DMS 273 treated with DMSO at 0.1 percent for 48 hours (cell line): Measurements from ENCODE around the gene COL9A1.
"Not testable (repeated sequence)": the region's sequence is repeated elsewhere in the genome, so short reads cannot be mapped to it uniquely, and the experiment has no call there.

Experiments used
- DNase-seq: peaks from one replicate; lab custom pipeline; 2025; lab: John Stamatoyannopoulos, UW

Gene COL9A1

DNA sequence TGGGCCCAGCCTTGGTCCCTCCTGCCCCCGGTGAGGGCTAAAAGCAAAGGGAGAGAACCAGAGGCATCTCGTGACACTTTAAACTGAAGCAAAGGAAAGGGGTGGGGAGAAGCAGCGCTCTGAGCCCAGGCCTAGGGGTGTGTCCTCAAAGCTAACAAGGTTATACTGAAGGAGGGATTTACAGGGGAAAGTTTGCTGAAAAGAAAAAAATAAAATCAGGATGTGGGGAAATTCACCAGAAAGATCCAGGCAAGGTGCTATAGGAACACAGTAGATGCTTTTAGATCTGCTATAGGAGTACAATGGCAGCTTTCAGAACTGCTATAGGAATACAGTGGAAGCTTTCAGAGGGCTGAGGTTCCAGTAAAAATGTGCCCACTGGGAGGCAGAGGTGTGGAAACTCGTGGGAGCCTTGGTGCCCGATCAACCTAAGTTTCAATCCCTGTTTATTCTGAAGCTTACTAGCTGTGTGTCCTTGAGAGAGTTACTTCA lies at the start of gene COL9A1:
Gene COL9A1 (minus strand): TSS at position 51 of the 492 bp plus-strand sequence. CDS start 160 bp downstream, outside the sequence.
- no peak for DNase-seq

DNA sequence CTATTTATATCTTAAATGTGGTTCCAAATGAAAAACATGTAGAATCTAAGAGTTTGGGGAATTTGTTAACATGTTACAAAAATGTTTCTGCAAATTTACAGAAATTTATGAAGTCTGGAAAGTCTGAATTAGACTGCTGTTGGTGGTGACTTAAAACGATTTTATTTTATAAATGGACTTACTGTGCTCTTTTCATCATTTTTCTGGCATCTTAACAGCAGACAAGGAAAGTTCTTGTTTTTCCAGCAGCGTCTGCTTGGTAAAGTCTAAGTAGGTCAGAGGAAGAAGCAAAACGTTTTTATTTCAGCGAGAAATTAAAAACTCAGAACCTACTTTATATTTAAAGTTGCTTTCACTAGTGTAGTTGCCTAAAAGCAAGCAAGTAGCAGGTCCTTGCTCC lies 48.6 kb upstream of the COL9A1 start:
- DNase-seq, result no peak

DNA sequence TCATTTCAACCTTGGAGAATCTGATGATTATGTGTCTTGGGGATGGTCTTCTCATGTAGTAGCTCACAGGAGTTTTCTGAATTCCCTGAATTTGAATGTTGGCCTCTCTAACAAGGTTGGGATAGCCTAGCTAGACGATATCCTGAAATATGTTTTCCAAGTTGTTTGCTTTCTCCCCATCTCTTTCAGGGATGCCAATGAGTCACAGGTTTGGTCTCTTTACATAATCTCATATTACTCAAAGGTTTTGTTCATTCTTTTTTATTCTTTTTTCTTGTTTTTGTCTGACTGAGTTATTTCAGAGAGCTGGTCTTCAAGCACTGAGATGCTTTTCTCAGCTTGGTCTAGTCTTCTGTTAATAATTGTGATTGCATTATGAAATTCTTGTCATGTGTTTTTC lies 42.7 kb upstream of the COL9A1 start:
- no peak for DNase-seq

DNA sequence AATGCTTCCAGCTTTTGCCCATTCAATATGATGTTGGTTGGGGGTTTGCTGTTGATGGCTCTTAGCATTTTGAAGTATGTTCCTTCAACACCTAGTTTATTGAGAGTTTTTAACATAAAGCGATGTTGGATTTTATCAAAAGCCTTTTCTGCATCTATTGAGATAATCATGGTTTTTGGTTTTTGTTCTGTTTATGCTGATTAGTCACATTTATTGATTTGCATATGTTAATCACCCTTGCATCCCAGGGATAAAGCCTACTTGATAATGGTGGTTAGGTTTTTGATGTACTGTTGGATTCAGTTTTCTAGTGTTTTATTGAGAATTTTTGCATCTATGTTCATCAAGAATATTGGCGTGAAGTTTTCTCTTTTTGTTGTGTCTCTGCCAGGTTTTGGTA lies 40.4 kb upstream of the COL9A1 start:
- no peak for DNase-seq

DNA sequence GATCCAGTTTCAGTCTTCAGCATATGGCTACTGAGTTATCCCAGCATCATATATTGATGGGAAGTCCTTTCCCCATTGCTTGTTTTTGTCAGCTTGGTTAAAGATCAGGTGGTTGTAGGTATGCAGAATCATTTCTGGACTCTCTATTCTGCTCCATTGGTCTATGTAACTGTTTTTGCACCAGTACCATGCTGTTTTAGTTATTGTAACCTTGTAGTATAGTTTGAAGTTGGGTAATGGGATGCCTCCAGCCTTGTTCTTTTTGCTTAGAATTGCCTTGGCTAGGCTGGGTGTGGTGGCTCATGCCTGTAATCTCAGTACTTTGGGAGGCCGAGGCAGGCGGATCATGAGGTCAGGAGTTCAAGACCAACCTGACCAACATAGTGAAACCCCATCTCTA lies 36.9 kb upstream of the COL9A1 start:
- DNase-seq, result not testable (repeated sequence)

DNA sequence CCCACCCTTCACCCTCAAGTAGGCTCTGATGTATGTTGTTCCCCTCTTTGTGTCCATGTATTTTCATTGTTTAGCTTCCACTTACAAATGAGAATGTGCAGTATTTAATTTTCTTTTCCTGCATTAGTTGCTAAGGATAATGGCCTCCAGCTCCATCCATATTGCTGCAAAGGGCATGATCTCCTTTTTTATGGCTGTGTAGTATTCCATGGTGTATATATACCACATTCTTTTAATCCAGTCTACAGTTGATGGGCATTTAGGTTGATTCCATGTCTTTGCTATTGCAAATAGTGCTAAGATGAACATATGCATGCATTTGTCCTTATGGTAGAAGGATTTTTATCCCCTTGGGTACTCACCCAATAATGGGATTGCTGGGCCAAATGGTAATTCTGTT lies 35.9 kb upstream of the COL9A1 start:
- DNase-seq, result no peak

DNA sequence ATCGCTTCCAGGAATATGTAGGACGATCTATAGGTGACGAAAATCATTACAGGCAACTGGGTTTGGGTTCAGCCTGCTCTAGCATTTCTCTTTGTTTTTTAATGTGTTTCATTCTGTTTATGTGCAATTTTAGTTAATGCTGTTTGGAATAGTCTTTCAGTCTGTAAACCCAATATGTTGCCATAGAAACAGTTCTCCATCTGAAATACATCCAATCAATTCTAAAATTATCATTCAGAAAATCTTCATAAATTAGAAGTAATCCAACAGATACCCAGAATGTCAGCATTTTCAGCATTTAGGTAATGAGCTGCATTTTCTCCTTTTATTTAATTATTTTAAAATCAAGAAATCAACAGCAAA lies 34.8 kb upstream of the COL9A1 start:
- DNase-seq, result no peak

DNA sequence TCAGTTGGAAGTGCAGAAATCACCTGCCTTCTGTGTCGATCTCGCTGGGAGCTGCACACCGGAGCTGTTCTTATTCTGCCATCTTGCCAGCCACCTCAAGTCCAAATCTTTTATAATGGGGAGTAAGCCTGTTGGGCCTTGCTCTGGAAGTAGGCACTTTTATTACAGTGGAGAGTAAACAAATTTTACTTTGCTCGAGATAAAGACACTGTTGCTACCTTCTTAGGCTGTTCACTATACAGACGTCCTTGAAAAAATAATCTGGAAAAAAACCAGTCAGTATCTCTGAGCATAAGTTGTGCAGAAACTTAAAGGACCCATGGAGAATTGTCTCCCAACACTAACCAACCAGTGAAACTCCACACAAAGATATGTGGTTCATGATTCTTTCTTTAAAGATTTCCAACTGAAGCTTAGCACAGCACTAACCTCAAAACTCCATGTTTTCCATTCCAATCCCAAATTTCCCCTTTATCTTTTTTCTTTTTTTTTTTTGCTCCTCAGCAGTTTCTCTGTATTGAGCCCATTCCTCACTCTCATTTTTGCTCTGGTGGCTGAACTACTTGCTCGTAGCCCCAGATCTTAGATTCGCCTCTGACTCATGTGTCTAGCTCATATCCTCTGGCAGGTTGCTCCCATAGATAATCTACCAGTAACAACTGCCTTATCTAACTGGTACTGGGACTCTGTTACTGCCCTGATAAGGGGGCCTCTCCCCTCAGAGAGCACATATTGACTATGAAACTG lies 34.3 kb upstream of the COL9A1 start:
- DNase-seq, result no peak

DNA sequence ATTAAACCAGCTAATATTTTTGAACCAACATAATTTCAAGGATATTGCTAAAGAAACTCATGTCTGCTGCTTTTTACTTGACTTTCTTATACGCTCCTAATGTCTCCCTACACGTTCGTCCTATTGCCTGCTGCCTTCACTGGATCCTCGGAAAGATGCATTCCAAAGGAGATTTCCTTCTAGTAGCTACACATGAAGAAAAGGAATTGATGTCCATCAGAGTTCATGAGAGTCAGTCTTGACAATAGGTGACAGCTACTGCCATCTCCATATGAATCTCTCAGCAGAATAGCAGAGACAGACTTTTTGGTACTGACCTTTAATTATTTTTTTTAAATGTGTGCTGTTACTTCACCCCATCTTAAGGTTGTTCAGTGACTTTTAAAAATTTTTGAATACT lies 24.2 kb upstream of the COL9A1 start:
- no peak for DNase-seq

DNA sequence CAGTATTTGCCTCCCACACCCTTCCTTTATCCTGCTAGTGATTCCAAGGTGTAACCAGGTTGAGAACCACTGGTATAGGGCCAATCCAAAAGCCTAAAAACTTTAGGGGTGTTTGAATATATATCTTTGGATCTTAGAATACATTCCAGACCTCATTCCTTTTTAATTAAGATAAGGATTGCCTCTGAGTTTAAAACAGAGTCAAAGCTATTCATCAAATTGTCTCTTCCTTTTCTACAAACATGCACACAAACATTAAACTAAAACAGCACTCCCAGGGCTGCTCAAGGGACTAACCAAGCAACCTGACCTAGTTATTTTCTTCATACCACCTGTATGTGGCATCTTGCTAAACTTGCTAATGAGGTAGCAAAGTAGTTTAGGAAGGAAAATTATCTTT lies 22.1 kb upstream of the COL9A1 start:
- DNase-seq, result no peak

DNA sequence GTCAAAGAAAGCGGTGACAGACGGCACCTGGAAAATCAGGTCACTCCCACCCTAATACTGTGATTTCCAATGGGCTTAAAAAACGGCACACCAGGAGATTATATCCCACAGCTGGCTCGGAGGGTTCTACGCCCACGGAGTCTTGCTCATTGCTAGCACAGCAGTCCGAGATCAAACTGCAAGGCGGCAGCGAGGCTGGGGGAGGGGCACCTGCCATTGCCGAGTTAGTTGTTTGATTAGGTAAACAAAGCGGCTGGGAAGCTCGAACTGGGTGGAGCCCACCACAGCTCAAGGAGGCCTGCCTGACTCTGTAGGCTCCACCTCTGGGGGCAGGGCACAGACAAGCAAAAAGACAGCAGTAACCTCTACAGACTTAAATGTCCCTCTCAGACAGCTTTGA lies 14.9 kb upstream of the COL9A1 start:
- not testable (repeated sequence) for DNase-seq

DNA sequence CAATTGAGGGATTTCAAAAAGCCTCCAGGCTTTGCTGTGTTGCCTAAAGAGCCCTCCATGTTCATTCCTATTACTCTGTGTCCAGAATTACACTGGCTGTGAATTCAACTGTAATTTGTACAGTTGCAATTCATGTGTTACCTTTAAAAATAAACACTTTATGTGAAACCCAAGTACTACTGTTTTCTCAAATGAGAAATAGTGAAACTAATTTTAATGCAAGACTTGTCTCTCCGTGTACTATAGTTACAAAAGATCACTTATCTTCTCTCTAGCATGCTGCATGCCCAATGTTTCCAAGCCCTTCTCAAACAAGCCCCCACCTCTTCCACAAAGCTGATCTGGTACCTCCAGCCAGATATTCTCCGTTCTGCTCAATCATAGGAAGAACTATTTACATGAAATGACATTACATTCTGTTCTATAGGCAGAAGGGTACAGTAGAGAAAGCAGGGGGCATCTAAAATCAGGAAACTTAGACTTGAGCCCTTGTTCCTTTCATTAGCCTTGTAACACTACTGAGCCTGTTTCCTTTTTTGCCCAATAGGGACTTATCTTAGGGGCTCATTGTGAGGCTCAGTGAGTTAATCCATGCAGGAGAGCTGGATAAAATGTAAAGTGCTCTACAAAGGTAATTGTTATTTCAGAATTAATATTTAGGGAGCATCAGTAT lies 12.3 kb upstream of the COL9A1 start:
- no peak for DNase-seq

DNA sequence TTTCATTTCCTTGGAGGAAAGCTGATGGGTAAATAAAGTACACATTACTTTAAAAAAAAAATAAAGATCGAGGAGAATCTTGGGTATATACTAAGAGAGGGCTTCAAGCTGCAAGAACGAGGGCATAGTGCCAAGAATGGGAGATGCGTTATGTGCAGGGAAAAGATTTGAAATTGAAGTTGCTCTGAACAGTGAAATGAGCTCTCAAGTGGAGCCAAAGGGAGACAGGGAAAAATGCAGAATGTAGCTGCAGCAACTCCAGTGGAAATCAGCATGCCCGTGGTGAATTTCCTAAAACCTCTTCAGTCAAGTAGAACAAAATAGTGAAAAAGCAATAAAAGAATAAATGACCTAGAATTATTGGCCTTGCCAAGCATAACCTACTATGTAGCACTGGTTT lies 11.4 kb upstream of the COL9A1 start:
- no peak for DNase-seq

DNA sequence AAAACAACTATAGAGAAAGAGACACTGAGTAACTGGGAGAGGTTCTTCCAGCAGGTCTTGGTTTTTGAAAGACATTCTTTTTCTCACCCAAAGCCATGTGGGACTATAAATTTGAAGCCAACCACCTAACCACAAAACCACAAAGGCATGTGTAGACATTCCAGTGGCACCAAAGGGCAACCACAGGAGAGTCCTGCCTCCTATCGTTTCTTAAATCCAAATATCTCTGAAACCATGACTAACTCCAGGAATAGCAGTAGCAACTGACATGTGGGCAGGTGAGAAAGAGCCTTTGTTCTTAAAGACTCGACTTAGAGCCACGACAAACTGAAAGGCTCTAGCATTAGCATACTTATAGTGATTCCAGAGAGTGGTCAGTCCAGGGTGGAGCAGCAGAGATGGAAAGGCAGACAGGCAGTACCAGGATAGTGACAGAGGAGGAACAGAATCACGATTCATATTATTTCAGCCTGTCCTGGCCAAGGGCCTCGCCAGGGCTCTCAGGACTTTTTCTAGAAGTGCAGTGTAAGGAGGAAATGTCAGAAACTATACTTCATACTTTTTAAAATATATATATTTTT lies 9.4 kb upstream of the COL9A1 start:
- DNase-seq, result no peak

DNA sequence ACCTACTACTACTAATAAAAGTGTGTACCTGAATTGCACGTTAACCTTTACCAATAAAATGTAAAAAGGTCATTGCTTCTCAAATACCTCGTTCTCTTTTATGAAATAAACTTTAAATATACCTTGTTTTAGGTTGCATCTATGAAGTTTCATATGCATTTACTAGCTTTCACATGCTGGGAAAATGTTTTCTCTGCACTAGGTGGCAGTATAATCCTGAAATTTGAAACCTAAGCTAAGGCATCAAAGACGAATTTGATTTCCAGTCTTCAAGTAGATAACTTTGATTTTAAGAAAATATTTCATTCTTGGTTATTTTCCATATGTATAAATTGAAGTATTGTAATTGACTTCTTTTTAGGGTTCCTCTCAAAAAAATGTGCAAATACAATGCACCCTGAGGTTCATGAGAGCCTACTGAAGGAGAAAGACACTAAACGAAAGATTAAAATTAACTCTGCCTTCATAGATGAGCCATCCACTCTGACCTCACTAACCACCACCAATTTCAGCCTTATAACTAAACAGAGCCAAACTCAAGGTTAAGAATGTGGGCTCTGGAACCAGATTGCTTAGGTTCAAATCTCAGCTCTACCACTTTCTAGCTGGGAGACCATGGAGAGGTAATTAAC lies 7.3 kb upstream of the COL9A1 start:
- DNase-seq, result peak; percentile 13

DNA sequence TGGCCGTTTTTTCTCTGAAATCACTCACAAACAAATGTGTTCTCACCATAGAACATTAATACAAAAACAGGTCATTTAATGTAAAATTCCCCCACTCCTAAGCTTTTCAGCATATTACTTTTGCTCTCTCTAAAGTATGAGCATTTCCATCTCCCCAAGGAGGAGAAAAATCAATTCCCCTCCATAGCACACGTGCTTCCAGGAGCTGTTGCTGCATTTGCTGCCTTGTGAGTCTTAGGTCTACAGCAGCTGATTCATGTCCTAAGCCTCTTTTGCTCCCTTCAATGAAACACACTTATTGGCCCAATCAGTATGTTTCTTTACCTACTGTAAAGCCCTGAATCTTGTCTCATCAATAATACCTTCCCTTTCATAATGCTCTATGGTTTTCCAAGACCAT lies 6.4 kb upstream of the COL9A1 start:
- DNase-seq, result no peak

DNA sequence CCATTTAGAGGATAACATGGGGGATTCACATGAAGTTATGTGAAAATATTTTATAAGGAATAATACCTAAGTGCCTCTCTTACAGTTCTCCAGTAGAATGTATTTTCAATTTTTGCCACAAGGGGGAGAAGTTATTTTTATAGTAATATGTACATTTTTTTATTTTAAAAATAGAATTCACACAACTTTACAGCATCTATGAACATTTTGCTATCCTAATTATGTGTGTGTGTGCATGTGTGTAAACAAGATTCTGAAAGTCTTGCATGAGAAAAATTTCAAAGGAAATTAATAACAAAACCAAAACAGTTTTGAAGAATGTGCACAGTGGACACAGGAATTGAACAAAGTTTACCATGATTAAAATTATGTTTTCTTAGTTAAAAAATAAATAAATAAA lies 5.3 kb upstream of the COL9A1 start:
- DNase-seq, result not testable (repeated sequence)

DNA sequence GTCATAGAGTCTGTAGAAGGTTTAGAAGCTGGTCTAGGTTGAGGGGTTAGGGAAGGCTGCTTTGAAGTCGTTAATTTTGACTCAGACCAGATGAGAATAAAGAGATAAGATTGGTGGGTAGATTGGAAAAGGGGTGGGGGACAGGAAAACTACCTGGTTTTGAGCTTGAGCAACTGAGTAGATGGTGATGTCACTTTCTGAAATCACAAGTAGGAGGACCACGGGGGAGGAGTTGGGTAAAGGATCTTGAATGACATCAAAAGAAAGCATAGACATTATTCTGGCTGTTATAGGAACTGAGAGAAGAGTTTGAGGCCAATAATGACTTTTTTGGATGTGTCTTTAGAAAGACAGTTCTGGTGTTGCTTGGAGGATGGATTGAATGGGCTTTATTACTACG lies 4.1 kb upstream of the COL9A1 start:
- DNase-seq, result no peak

DNA sequence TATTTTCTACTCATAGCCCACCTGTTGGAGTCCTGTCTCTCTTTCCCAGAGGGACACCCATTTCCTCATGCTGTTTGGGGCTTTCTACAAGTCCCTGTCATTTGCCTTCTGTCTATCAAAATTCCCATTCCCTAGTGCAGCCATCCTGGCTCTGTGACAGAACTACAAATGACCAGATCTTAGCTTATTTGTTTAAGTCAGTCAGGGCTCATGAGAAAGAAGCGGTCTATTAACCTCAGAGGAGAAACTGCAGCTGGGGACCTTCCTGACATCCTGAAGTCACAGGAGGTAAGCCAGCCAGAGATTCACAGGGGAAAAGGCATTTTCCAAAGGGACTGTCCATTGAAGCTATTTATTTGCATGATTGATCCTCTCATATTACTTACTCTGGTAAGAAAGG lies 1.7 kb upstream of the COL9A1 start:
- no peak for DNase-seq

DNA sequence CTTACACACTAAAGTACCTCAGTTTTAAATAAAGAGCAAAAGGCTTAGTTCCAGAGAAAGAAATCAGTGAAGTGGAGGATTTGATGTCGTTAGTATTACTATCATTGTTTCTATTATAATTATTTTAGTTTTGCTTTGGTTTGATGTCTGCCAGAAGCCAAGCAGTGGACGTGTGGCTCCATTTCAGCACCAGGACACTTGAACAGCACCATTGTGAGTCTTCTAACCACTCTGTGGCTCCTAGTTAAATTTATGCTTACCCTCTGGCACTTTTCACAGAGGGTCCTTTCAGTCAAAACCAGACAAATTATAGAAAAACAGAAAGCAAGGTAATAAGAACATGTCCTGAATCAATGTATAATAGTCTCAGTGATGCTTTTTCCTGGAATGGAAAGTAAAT lies 3.4 kb downstream of the COL9A1 start:
- DNase-seq, result no peak

DNA sequence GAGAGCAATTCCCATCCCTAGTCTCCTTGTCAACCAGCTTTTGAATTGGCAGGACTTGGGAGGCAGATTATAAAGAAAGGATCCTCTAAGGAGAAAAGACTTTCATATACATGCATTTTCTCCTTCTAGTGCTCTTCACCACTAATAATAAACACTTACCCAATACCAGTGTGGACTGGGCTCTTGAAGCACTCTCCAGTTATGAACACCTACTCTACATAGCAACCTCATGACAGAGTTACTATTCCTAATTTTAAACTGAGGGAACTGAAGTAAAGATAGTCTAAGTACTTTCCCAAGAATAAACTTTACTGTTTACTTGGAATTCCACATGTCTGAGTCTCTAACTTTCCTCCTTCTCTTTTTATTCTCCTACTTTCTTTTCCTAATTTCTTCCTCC lies 4.8 kb downstream of the COL9A1 start:
- DNase-seq, result no peak

DNA sequence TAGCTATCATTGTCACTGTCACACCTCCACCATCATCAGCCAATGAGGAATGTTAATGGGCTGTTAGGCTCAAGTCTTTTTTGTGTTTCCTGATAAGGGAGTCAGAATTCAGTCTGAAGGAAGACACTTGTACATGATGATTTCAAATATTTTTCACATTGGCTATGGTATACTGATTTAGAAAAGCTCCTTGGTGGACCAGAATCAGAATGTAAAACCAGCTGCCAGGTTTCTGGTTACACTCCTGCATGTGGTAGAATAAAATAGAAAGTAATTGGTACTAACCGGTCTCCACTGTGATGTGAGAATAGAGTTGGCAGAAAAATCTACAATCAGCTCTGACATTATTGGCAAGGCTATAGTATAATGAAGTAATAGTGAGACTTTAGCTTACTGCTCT lies 10.7 kb downstream of the COL9A1 start:
- no peak for DNase-seq

DNA sequence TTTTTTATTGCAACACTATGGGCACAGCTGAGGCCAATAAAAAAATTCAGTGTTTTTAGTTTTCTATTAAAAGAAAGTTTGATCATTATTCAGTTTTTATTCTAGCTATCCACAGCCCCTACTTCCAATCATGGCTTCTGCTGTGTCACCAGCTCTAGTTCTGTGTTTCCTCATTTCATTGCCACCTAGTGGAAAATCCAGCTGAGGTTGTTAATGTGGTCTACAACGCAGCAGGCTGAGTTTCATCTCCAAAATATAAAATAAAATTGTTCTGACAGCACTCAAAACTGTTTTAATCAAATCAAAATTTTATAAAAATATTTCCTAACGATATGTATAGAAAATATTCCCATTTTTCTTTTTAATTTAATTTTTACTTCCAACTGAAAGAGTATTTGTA lies 13.6 kb downstream of the COL9A1 start:
- no peak for DNase-seq
